ENCODE results near the gene BRIP1.

GRCh38 chr17:61867033-61867432 lies 3.7 kb upstream of the BRIP1 start:
- no peak for TF ChIP-seq ZSCAN29 (IDR thresholded peaks at IDR 0.05)
- no peak for TF ChIP-seq EZH2 (IDR thresholded peaks at IDR 0.05; ENCODE audit: borderline replicate concordance, control insufficient read depth, low read depth, low read length)
- TF ChIP-seq RB1 (IDR thresholded peaks at IDR 0.05; ENCODE audit: borderline replicate concordance) = no peak
- no peak for TF ChIP-seq POLR2A (IDR thresholded peaks at IDR 0.05; ENCODE audit: low read depth, low read length)
- no peak for TF ChIP-seq TCF12 (IDR thresholded peaks at IDR 0.05; ENCODE audit: low read depth, low read length)
- TF ChIP-seq CTCF (IDR thresholded peaks at IDR 0.05 in 2 of 3, conservative IDR thresholded peaks at IDR 0.05 in 1 of 3; ENCODE audit: control insufficient read depth in 2 of 3, extremely low read depth in 1 of 3, insufficient read depth in 1 of 3, low read depth in 3 of 3, low read length in 3 of 3) = no peak
